GM19324 (cell line): ENCODE results near the gene MRPS25.
"Not testable (repeated sequence)": the region's sequence is repeated elsewhere in the genome, so short reads cannot be mapped to it uniquely, and the experiment has no call there.

Experiments
- ATAC-seq: cut with Tn5 transposase; IDR thresholded peaks from one replicate; pipeline ENCODE4 v1.9.1; 2021; ENCODE audit warnings: mild to moderate bottlenecking, moderate library complexity; ENCODE audit not compliant: unreplicated experiment, low FRiP score

MRPS25 gene

GRCh38 chr3:15049584-15049983, 15.5 kb downstream of the MRPS25 start:
- no peak for ATAC-seq

- no peak for ATAC-seq
Observed at GRCh38 chr3:15045667-15046066, 19.4 kb downstream of the MRPS25 start.

- ATAC-seq: no peak
Observed at GRCh38 chr3:15044326-15044725, 20.8 kb downstream of the MRPS25 start.

GRCh38 chr3:15043408-15044171, 21.5 kb downstream of the MRPS25 start:
- no peak for ATAC-seq

GRCh38 chr3:15042936-15043335, 22.2 kb downstream of the MRPS25 start:
- ATAC-seq: no peak

- no peak for ATAC-seq
Observed at GRCh38 chr3:15041950-15042349, 23.2 kb downstream of the MRPS25 start.

GRCh38 chr3:15040844-15041243, 24.3 kb downstream of the MRPS25 start:
- ATAC-seq: no peak

GRCh38 chr3:15038306-15038705, 26.8 kb downstream of the MRPS25 start:
- no peak for ATAC-seq

- ATAC-seq: no peak
Observed at GRCh38 chr3:15033103-15033502, 32.0 kb downstream of the MRPS25 start.

GRCh38 chr3:15032650-15033049, 32.5 kb downstream of the MRPS25 start:
- no peak for ATAC-seq

GRCh38 chr3:15029625-15030024, 35.5 kb downstream of the MRPS25 start:
- ATAC-seq: no peak

GRCh38 chr3:15023719-15024118, 41.4 kb downstream of the MRPS25 start:
- no peak for ATAC-seq

- ATAC-seq: no peak
Observed at GRCh38 chr3:15023249-15023648, 41.9 kb downstream of the MRPS25 start.

GRCh38 chr3:15017191-15017590, 47.9 kb downstream of the MRPS25 start:
- ATAC-seq: no peak

- ATAC-seq: no peak
Observed at GRCh38 chr3:15015456-15015855, 49.7 kb downstream of the MRPS25 start.

- no peak for ATAC-seq
Observed at GRCh38 chr3:15014606-15015328, 50.3 kb downstream of the MRPS25 start.

GRCh38 chr3:15011174-15011573, 53.9 kb downstream of the MRPS25 start:
- no peak for ATAC-seq

- no peak for ATAC-seq
Observed at GRCh38 chr3:15010664-15011063, 54.5 kb downstream of the MRPS25 start.

- no peak for ATAC-seq
Observed at GRCh38 chr3:15009167-15009566, 55.9 kb downstream of the MRPS25 start.

- ATAC-seq: no peak
Observed at GRCh38 chr3:15007681-15008141, 57.4 kb downstream of the MRPS25 start.

GRCh38 chr3:14999182-14999581, 65.9 kb downstream of the MRPS25 start:
- not testable (repeated sequence) for ATAC-seq
